HUES6 (cell line): ENCODE data around the gene POTEJ.
"Not testable (repeated sequence)": the region's sequence is repeated elsewhere in the genome, so short reads cannot be mapped to it uniquely, and the experiment has no call there.

Experiments used
- H3K27ac ChIP-seq: 2 replicates; pipeline ENCODE4 v1.7.0; 2013; ENCODE audit warnings: low read depth, mild to moderate bottlenecking, low read length, inconsistent platforms
- H3K27me3 ChIP-seq: 2 replicates; pipeline ENCODE4 v1.6.1; 2013; ENCODE audit warnings: low read length; ENCODE audit not compliant: control insufficient read depth, insufficient read depth
- H3K36me3 ChIP-seq: 2 replicates; pipeline ENCODE4 v1.6.1; 2013; ENCODE audit warnings: low read length; ENCODE audit not compliant: control insufficient read depth, insufficient read depth
- H3K4me1 ChIP-seq: 2 replicates; pipeline ENCODE4 v1.6.1; 2013; ENCODE audit warnings: low read length; ENCODE audit not compliant: control insufficient read depth, insufficient read depth
- H3K4me3 ChIP-seq: 2 replicates; pipeline ENCODE4 v1.5.1; 2013; ENCODE audit warnings: low read depth, low read length
- H3K9ac ChIP-seq: one replicate; pipeline ENCODE4 v1.6.1; 2013; ENCODE audit warnings: mild to moderate bottlenecking, low read length
- H3K9me3 ChIP-seq: 2 replicates; pipeline ENCODE4 v1.6.1; 2013; ENCODE audit warnings: low read depth, low read length; ENCODE audit not compliant: control insufficient read depth, insufficient read depth

Gene POTEJ

DNA sequence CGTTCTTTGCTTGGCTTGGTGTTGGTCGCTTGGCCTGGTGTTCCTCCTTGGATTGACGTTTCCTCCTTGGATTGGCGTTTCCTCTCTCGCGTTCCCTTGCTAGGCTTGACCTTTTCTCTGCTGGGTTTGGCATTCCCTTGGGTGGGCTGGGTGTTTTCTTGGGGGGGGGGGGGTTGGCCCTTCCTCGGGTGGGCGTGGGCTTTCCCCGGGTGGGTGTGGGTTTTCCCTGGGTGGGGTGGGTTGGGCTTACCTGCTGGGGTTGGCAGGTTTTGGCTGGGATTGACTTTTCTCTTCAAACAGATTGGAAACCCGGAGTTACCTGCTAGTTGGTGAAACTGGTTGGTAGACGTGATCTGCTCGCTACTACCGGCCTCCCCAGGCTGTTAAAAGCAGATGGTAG lies at the start of gene POTEJ:
TSS of gene POTEJ (plus strand) at position 301 of the 400 bp plus-strand sequence. CDS start at position 394, 93 bp downstream.
- H3K27ac ChIP-seq, H3K36me3 ChIP-seq, H3K9me3 ChIP-seq, H3K4me3 ChIP-seq, H3K27me3 ChIP-seq, H3K9ac ChIP-seq, H3K4me1 ChIP-seq: not testable (repeated sequence)

DNA sequence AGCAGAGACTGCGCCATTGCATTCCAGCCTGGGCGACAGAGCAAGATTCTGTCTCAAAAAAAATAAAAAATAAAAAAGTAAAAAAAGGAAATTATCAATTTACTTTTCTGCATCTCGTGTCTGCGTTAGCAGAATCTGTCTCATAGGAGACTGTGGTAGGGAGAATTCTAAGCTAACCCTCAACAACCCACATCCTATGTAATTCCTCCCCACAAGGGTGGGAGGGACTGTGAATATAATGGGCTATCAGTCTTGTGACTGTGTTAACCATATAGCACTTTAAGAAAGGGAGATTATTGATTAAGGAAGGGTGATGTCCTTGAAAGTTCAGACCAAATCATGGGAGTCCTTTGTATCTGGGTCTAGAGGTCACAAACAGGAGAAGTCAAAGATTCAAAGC lies 45.1 kb upstream of the POTEJ start:
- not testable (repeated sequence) for H3K36me3 ChIP-seq, H3K4me3 ChIP-seq, H3K9me3 ChIP-seq, H3K27ac ChIP-seq, H3K4me1 ChIP-seq, H3K9ac ChIP-seq, H3K27me3 ChIP-seq

DNA sequence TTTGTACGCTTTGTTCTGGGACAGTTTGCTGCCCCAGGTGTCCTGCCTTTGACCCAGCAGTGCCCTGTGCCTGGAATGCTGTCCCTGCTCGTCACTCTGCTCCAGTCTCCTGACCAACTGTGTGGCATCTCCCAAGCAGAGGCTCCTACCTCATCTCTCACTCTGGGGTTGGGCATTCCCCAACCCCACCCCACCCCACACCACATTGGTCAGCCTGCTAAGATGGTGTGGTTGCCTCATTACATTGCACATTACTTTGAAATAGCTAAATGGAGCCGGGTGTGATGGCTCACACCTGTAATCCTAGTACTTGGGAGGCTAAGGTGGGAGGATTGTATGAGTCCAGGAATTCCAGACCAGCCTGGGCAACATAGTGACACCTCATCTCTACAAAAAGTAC lies 39.3 kb upstream of the POTEJ start:
- H3K9me3 ChIP-seq, H3K4me1 ChIP-seq, H3K9ac ChIP-seq, H3K27me3 ChIP-seq, H3K27ac ChIP-seq, H3K4me3 ChIP-seq, H3K36me3 ChIP-seq: not testable (repeated sequence)

DNA sequence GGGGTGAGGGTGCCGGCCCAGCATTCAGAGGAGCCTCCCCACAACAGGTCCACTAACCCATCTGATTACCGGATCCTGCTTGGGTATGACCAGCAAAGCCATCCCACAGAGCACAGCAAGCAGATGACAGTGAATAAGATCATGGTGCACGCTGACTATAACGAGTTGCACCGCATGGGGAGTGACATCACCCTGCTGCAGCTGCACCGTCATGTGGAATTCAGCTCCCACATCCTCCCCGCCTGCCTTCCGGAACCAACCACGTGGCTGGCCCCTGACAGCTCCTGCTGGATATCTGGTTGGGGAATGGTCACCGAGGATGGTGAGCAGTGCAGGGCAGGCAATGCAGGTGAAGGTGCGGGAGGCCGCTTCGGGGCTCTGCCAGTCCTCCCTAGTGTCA lies 37.0 kb upstream of the POTEJ start:
- not testable (repeated sequence) for H3K4me3 ChIP-seq, H3K27me3 ChIP-seq, H3K27ac ChIP-seq, H3K9ac ChIP-seq, H3K36me3 ChIP-seq, H3K4me1 ChIP-seq, H3K9me3 ChIP-seq

DNA sequence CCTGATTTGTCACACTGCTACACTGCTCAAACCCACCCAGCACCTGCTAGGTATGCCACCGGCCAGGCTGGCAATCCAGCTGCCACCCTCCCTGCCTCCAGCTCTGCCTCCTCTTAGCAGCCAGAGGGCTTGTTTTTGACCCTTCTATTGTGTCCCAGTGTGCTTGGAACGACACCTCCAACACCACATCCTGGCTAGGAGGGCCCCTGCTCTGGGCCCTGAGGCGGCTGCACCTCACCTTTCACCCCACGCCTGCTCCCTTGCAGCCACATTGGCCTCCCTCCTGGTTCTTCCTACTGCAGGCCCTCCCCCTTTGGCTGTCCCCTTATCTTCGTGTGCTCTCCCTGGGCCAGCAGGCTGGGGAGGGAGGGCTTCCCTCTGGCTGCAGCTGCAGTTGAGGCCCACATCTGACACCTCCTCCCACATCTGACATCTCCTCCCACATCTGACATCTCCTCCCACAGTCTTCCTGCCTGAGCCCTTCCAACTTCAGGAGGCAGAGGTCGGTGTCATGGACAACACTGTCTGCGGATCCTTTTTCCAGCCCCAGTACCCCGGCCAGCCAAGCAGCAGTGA lies 34.9 kb upstream of the POTEJ start:
- not testable (repeated sequence) for H3K9me3 ChIP-seq, H3K27ac ChIP-seq, H3K27me3 ChIP-seq, H3K9ac ChIP-seq, H3K36me3 ChIP-seq, H3K4me3 ChIP-seq, H3K4me1 ChIP-seq

DNA sequence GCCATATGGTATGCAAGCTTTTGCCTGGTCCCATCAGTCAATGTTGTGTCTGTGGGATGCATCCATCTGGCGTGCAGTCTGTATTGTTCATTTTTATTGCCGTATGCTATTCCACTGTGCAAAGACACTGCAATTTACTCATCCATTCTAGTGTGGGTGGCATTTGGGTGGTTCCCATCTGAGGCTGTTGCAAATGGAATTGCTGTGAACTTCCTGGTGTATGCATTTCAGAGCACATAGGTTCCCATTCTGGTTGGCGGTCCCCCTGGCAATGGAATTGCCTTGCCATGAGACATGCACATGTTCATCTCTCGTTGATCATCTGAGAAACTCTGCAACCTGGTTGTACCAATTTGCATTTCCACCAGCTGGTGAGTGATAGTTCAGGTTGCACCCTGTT lies 33.7 kb upstream of the POTEJ start:
- not testable (repeated sequence) for H3K36me3 ChIP-seq, H3K9ac ChIP-seq, H3K4me1 ChIP-seq, H3K27ac ChIP-seq, H3K9me3 ChIP-seq, H3K4me3 ChIP-seq, H3K27me3 ChIP-seq

DNA sequence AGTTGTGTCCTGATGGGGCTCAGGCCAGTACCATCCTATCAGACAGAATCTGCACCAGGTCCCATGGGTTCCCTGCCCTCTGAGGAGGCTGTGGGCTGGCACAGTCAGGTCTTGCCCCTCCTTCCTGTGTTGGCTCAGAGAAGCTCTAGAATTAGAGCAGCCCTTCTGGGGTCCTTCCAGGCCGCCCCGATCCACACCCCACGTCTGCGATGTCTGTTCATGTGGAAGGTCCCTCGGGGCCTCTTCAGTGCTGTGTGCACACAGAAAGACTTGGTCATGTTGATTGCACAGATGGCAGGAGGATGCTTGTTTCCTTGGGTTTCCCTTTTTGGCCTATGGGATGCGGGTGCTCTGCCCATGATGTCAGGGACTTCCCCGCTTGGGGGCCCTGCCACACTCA lies 32.1 kb upstream of the POTEJ start:
- H3K9ac ChIP-seq, H3K9me3 ChIP-seq, H3K4me3 ChIP-seq, H3K4me1 ChIP-seq, H3K36me3 ChIP-seq, H3K27ac ChIP-seq, H3K27me3 ChIP-seq: not testable (repeated sequence)

DNA sequence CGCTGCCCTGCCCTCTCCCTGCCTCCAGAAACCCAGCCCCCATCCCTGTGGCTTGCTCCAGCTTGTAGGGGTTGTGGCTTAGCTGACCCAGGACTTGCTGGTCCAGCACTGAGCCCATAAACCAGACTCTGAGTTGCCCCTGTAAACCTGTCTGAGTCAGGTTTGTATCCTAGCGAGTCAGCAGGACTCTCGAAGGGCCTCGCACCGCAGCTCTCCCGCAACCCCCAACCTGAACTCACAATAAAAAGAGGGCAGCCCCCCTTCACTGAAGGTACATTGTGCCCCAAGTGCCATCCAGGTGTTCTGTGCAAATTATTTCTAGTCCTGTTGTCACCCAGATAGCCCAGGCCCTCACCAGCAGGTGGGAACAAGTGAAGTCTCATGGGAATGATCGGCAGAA lies 29.7 kb upstream of the POTEJ start:
- H3K4me3 ChIP-seq, H3K9ac ChIP-seq, H3K9me3 ChIP-seq, H3K4me1 ChIP-seq, H3K36me3 ChIP-seq, H3K27me3 ChIP-seq, H3K27ac ChIP-seq: not testable (repeated sequence)

DNA sequence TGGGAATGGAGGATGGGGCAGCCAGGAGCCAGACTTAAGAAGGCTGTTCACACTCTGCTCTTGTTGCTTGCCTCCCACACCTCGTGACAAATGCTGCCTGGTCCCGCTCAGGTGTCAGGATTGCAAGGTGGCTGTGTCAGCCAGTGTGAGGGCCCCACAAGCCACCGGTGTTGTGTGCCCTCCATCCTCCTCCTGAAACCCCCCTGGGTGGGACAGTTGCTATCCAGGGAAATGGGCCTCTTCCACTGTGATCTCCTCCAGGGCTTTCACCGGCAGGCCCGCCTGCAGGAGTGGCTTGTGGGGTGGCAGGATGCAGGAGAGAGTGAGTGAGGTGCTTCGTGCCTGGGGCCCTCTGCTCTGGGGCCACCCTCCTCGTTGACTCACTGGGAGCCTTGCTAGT lies 28.3 kb upstream of the POTEJ start:
- H3K4me1 ChIP-seq, H3K9ac ChIP-seq, H3K36me3 ChIP-seq, H3K4me3 ChIP-seq, H3K9me3 ChIP-seq, H3K27me3 ChIP-seq, H3K27ac ChIP-seq: not testable (repeated sequence)

DNA sequence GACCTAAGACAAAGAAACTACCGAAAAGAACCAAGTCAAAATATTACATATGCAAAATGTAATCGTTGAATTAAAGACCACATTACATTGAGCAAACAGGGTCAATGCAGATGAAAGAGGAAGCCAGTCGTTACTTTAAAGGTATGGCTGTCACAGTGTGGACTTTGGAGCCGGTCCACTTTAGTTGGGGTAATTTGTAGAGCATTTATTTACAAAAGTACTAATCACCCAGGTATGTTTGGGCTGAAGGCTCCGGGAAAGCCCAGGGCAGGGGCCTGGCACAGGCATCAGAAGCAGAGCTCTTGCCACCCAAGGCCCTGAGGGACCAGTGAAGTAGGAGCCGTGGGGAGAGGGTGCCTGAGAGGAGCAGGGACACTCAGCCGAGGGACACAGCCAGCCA lies 27.7 kb upstream of the POTEJ start:
- H3K27me3 ChIP-seq, H3K27ac ChIP-seq, H3K4me1 ChIP-seq, H3K4me3 ChIP-seq, H3K9me3 ChIP-seq, H3K36me3 ChIP-seq, H3K9ac ChIP-seq: not testable (repeated sequence)

DNA sequence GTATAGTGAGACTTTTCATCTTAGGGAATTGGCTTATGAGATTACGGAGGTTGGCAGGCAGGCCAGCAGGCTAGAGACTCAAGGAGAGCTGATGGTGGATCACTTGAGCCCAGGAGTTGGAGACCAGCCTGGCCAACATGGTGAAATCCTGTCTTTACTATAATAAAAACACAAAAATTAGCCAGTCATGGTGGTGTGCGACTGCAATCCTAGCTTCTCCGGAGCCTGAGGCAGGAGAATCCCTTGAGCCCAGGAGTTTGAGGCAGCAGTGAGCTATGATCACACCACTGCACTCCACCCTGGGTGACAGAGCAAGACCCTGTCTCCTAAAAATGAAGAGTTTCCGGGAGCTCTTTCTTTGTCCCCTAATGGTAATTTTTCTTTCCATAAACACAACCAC lies 26.5 kb upstream of the POTEJ start:
- H3K27ac ChIP-seq, H3K27me3 ChIP-seq, H3K9ac ChIP-seq, H3K36me3 ChIP-seq, H3K4me1 ChIP-seq, H3K4me3 ChIP-seq, H3K9me3 ChIP-seq: not testable (repeated sequence)

DNA sequence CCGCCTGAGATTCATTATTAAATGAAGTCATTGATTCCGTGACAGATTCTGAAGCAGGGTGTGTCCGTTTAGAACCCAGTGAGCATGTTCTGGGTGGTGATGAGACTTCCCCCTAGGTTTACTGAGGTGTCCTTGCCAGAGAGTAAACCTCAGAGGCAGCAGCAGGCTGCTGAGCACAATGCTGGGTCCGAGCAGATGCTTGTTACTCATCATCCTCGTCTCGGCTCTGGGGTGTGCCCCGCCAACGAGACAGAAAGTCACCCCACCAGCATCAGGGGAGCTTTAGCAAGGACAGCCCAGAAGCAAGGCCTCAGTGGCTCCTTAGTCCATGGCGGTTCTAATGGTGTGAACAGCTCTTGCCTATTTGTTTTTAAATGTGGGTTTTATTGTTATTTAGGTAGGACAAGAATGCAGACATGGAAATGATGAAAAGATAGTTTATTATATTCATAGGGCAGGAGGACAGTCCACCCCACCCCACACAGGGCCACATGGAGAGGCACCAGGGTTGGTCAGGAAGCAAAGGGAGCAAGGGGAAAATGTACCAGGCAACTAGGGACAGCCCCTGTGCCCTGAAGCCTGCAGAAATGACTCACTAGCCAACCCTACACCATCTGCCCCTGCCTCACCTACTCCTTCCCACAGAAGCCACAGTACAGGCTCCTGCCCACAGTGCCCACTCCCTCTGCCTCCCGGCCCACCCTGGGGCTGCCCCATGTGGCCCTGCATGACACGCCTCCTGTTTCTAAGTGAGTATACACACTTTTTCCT lies 22.4 kb upstream of the POTEJ start:
- not testable (repeated sequence) for H3K9ac ChIP-seq, H3K9me3 ChIP-seq, H3K4me1 ChIP-seq, H3K27ac ChIP-seq, H3K4me3 ChIP-seq, H3K36me3 ChIP-seq, H3K27me3 ChIP-seq
